ENCODE measurements around the gene DAP.
"Not testable (repeated sequence)": the region's sequence is repeated elsewhere in the genome, so short reads cannot be mapped to it uniquely, and the experiment has no call there.

DAP gene

GRCh38 chr5:10716825-10717224, 44.2 kb downstream of the DAP start:
- H3K4me3 ChIP-seq (ENCODE audit: low read depth, low read length); H3K36me3 ChIP-seq (ENCODE audit: control insufficient read depth, insufficient read depth, low read length); H3K4me1 ChIP-seq (ENCODE audit: control insufficient read depth, insufficient read depth, low read length): not testable (repeated sequence)

GRCh38 chr5:10715605-10716290, 45.3 kb downstream of the DAP start:
- H3K4me3 ChIP-seq (ENCODE audit: low read depth, low read length), result no peak overlapping the region
- no peaks in the 10 kb centered on the region for H3K4me1 ChIP-seq (ENCODE audit: control insufficient read depth, insufficient read depth, low read length)
- H3K9me3 ChIP-seq (ENCODE audit: control insufficient read depth, insufficient read depth, low read length), result no peaks in the 10 kb centered on the region
- peaks cover 8% of the 10 kb centered on the region for H3K36me3 ChIP-seq (ENCODE audit: control insufficient read depth, insufficient read depth, low read length)
- no peak overlapping the region for H3K9ac ChIP-seq (ENCODE audit: low read depth, low read length)
- H3K27me3 ChIP-seq (ENCODE audit: control insufficient read depth, insufficient read depth, low read length), result no peaks in the 10 kb centered on the region

More at GRCh38 chr5:10716825-10717224, 44.2 kb downstream of the DAP start:
- H3K27me3 ChIP-seq (ENCODE audit: control insufficient read depth, insufficient read depth, low read length); H3K9me3 ChIP-seq (ENCODE audit: control insufficient read depth, insufficient read depth, low read length); H3K9ac ChIP-seq (ENCODE audit: low read depth, low read length): not testable (repeated sequence)

- no peaks in the 10 kb centered on the region for H3K27me3 ChIP-seq (ENCODE audit: control insufficient read depth, insufficient read depth, low read length)
- H3K36me3 ChIP-seq (ENCODE audit: control insufficient read depth, insufficient read depth, low read length), result peaks cover 8% of the 10 kb centered on the region
- no peak overlapping the region for H3K4me3 ChIP-seq (ENCODE audit: low read depth, low read length)
- H3K9ac ChIP-seq (ENCODE audit: low read depth, low read length), result no peak overlapping the region
- no peaks in the 10 kb centered on the region for H3K9me3 ChIP-seq (ENCODE audit: control insufficient read depth, insufficient read depth, low read length)
- H3K4me1 ChIP-seq (ENCODE audit: control insufficient read depth, insufficient read depth, low read length), result peaks cover 2% of the 10 kb centered on the region
Measured at GRCh38 chr5:10712574-10713366, 48.3 kb downstream of the DAP start.

- peaks cover 8% of the 10 kb centered on the region for H3K36me3 ChIP-seq (ENCODE audit: control insufficient read depth, insufficient read depth, low read length)
Measured at GRCh38 chr5:10711562-10711961, 49.5 kb downstream of the DAP start.

GRCh38 chr5:10710513-10711128, 50.4 kb downstream of the DAP start:
- no peaks in the 10 kb centered on the region for H3K9me3 ChIP-seq (ENCODE audit: control insufficient read depth, insufficient read depth, low read length)
- peaks cover 2% of the 10 kb centered on the region for H3K4me1 ChIP-seq (ENCODE audit: control insufficient read depth, insufficient read depth, low read length)
- no peak overlapping the region for H3K9ac ChIP-seq (ENCODE audit: low read depth, low read length)
- no peaks in the 10 kb centered on the region for H3K27me3 ChIP-seq (ENCODE audit: control insufficient read depth, insufficient read depth, low read length)
- peaks cover 8% of the 10 kb centered on the region for H3K36me3 ChIP-seq (ENCODE audit: control insufficient read depth, insufficient read depth, low read length)
- no peak overlapping the region for H3K4me3 ChIP-seq (ENCODE audit: low read depth, low read length)

More at GRCh38 chr5:10711562-10711961, 49.5 kb downstream of the DAP start:
- H3K9ac ChIP-seq (ENCODE audit: low read depth, low read length), result no peak overlapping the region
- no peak overlapping the region for H3K4me3 ChIP-seq (ENCODE audit: low read depth, low read length)
- no peaks in the 10 kb centered on the region for H3K9me3 ChIP-seq (ENCODE audit: control insufficient read depth, insufficient read depth, low read length)
- peaks cover 2% of the 10 kb centered on the region for H3K4me1 ChIP-seq (ENCODE audit: control insufficient read depth, insufficient read depth, low read length)
- no peaks in the 10 kb centered on the region for H3K27me3 ChIP-seq (ENCODE audit: control insufficient read depth, insufficient read depth, low read length)

- H3K27me3 ChIP-seq (ENCODE audit: control insufficient read depth, insufficient read depth, low read length), result no peaks in the 10 kb centered on the region
Measured at GRCh38 chr5:10709933-10710332, 51.1 kb downstream of the DAP start.

GRCh38 chr5:10709409-10709808, 51.6 kb downstream of the DAP start:
- H3K27me3 ChIP-seq (ENCODE audit: control insufficient read depth, insufficient read depth, low read length), result no peaks in the 10 kb centered on the region
- peaks cover 5% of the 10 kb centered on the region for H3K36me3 ChIP-seq (ENCODE audit: control insufficient read depth, insufficient read depth, low read length)
- H3K9me3 ChIP-seq (ENCODE audit: control insufficient read depth, insufficient read depth, low read length), result no peaks in the 10 kb centered on the region
- no peak overlapping the region for H3K4me3 ChIP-seq (ENCODE audit: low read depth, low read length)
- no peak overlapping the region for H3K9ac ChIP-seq (ENCODE audit: low read depth, low read length)
- H3K4me1 ChIP-seq (ENCODE audit: control insufficient read depth, insufficient read depth, low read length), result peaks cover 2% of the 10 kb centered on the region

More at GRCh38 chr5:10709933-10710332, 51.1 kb downstream of the DAP start:
- no peaks in the 10 kb centered on the region for H3K9me3 ChIP-seq (ENCODE audit: control insufficient read depth, insufficient read depth, low read length)
- no peak overlapping the region for H3K9ac ChIP-seq (ENCODE audit: low read depth, low read length)
- peaks cover 5% of the 10 kb centered on the region for H3K36me3 ChIP-seq (ENCODE audit: control insufficient read depth, insufficient read depth, low read length)
- H3K4me1 ChIP-seq (ENCODE audit: control insufficient read depth, insufficient read depth, low read length), result peaks cover 2% of the 10 kb centered on the region
- no peak overlapping the region for H3K4me3 ChIP-seq (ENCODE audit: low read depth, low read length)

GRCh38 chr5:10708189-10708944, 52.7 kb downstream of the DAP start:
- no peaks in the 10 kb centered on the region for H3K9me3 ChIP-seq (ENCODE audit: control insufficient read depth, insufficient read depth, low read length)
- H3K9ac ChIP-seq (ENCODE audit: low read depth, low read length), result no peak overlapping the region
- peaks cover 2% of the 10 kb centered on the region for H3K4me1 ChIP-seq (ENCODE audit: control insufficient read depth, insufficient read depth, low read length)
- no peaks in the 10 kb centered on the region for H3K27me3 ChIP-seq (ENCODE audit: control insufficient read depth, insufficient read depth, low read length)
- H3K36me3 ChIP-seq (ENCODE audit: control insufficient read depth, insufficient read depth, low read length), result peaks cover 5% of the 10 kb centered on the region
- no peak overlapping the region for H3K4me3 ChIP-seq (ENCODE audit: low read depth, low read length)

- no peaks in the 10 kb centered on the region for H3K9me3 ChIP-seq (ENCODE audit: control insufficient read depth, insufficient read depth, low read length)
- peaks cover 2% of the 10 kb centered on the region for H3K4me1 ChIP-seq (ENCODE audit: control insufficient read depth, insufficient read depth, low read length)
- H3K36me3 ChIP-seq (ENCODE audit: control insufficient read depth, insufficient read depth, low read length), result no peaks in the 10 kb centered on the region
- no peak overlapping the region for H3K4me3 ChIP-seq (ENCODE audit: low read depth, low read length)
- H3K27me3 ChIP-seq (ENCODE audit: control insufficient read depth, insufficient read depth, low read length), result no peaks in the 10 kb centered on the region
- no peak overlapping the region for H3K9ac ChIP-seq (ENCODE audit: low read depth, low read length)
Measured at GRCh38 chr5:10707198-10708142, 53.6 kb downstream of the DAP start.

- Histone ChIP-seq H3K9me3 (ENCODE audit: control insufficient read depth, insufficient read depth, low read length) (no peaks in the 10 kb centered on the region), H3K4me1 (ENCODE audit: control insufficient read depth, insufficient read depth, low read length) (peaks cover 2% of the 10 kb centered on the region), H3K27me3 (ENCODE audit: control insufficient read depth, insufficient read depth, low read length) (no peaks in the 10 kb centered on the region), H3K36me3 (ENCODE audit: control insufficient read depth, insufficient read depth, low read length) (no peaks in the 10 kb centered on the region), H3K4me3 (ENCODE audit: low read depth, low read length) (no peak overlapping the region), H3K9ac (ENCODE audit: low read depth, low read length) (no peak overlapping the region)
Measured at GRCh38 chr5:10706326-10706725, 54.7 kb downstream of the DAP start.
